CD4-positive, alpha-beta T cell treated with Interleukin-4 for 1 hour (primary cell): Measurements from ENCODE around the gene CEP72.
"Not testable (repeated sequence)": the region's sequence is repeated elsewhere in the genome, so short reads cannot be mapped to it uniquely, and the experiment has no call there.

ENCODE experiments used
- DNase-seq, 2 donors: peaks; one replicate each; pipeline ENCODE4 v3.0.0-alpha.2; 2020 to 2022

CEP72 gene

GRCh38 chr5:686936-687335 lies 74.8 kb downstream of the CEP72 start:
- not testable (repeated sequence) for DNase-seq

DNA sequence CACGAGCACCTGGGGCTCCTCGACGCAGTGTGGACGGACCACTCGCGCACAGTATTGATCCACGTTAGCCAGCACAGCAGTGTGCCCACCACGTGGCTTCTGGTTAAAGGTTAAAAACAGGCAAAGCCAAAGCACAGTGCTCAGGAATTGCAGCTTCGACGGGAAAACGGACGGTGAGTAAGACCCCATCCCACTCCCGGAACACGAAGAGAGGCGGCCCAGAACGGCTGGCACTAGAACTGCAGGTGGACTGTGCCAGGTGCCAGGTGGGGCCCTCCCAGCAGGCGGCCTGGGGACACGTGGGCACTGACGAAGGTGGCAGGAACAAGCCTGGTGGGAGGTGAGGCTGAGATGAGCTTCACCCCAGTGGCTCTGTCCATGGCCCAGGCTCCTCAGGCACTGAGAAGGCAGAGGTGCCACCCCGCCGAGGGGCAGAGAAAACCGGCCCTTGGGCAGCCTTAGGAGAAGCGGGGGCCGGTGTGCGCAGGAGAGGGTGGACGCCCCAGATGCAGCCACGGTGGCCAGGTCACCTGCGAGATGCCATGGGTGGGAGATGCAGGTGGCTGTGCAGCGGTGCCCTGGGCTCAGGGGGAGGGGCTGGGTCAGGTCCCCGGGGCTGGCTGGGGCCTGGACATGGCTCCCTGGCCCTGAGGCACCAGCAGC lies 76.3 kb downstream of the CEP72 start:
- not testable (repeated sequence) for DNase-seq

DNA sequence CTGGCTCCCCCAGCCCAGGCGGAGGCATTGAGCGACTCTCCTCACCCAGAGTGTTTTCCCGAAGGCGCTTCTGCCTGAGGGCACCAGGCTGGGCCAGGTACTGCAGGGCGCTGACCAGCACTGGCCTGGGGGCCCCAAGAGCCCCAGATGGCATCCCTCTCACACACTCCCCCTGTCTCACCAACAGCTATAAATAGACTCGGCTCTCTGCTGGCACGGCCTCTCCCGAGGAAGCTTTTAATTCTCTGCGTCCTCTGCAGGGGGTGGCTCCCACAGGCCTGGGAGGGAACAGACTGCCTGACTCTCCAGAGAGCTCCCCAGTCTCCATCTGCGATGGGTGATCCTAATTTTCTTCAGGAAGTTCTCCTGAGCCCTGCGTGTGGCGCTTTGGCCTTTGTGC lies 78.2 kb downstream of the CEP72 start:
- not testable (repeated sequence) for DNase-seq

GRCh38 chr5:691049-691448 lies 78.9 kb downstream of the CEP72 start:
- DNase-seq = not testable (repeated sequence)

DNA sequence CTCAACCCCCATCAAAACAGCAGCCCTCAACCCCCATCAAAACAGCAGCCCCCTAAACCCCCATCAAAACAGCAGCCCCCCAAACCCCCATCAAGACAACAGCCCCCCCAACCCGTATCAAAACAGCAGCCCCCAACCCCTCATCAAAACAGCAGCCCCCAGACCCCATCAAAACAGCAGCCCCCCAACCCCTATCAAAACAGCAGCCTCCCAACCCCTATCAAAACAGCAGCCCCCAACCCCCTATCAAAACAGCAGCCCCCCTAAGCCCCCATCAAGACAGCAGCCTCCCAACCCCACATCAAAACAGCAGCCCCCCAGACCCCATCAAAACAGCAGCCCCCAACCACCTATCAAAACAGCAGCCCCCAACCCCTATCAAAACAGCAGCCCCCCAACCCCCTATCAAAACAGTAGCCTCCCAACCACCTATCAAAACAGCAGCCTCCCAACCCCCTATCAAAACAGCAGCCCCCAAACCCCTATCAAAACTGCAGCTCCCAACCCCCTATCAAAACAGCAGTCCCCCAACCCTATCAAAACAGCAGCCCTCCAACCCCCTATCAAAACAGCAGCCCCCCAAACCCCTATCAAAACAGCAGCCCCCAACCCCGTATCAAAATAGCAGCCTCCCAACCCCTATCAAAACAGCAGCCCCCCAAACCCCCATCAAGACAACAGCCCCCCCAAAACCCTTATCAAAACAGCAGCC lies 79.8 kb downstream of the CEP72 start:
- no peak for DNase-seq

DNA sequence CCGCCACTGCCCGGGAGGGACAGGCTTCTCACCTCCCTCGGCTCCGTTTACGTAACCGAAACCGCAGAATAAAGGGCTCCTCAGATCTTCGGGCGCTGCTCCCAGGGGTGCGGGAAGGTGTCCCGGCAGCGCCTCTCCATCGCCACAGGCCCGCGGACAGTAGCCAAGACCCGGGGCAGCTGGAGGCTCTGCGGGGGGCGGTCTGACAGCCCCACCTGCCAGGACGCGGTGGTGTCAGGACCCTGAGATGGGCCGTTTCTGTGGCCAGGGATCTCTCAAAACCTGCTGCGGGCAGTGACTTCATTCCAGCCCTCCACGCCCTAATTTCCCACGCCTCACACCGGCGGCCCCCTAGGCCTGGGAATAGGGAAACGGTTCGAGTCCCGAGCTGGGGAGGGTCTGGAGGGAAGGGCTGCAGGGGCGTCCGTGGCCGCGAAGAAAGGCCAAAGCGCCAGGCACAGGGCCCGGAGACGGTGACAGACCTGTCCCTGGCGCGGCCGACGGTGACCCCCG lies 80.4 kb downstream of the CEP72 start:
- peak; percentile 36 to 48 for DNase-seq

GRCh38 chr5:693271-694041 lies 81.3 kb downstream of the CEP72 start, which contains the start of gene TPPP:
TSS of gene TPPP (minus strand) at chr5:693352. CDS start at chr5:678060, 15,292 bp downstream.
- peak; percentile 78 to 84 for DNase-seq

DNA sequence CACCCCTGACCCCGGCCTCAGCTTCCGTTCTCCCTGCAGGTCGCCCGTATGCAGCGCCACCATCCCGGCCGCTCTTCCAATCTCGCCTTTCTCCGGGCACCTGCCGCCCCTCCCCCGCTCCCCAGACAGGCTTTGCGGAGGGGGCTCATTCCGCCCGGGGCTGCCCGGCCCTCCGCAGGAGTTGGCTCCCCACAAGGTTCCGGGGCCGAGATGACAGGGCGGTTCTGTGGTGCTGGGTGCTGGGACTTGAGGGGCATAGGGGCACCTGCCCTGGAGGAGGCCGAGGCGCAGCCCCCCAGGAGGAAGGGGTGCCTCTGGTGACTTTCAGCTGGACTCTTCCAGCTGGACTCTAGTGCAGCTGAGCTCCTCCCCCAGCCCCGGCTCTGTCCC lies 81.9 kb downstream of the CEP72 start:
- DNase-seq = peak in 1 of 2 donors; percentile 22

GRCh38 chr5:695475-695874 lies 83.3 kb downstream of the CEP72 start:
- DNase-seq = not testable (repeated sequence)

DNA sequence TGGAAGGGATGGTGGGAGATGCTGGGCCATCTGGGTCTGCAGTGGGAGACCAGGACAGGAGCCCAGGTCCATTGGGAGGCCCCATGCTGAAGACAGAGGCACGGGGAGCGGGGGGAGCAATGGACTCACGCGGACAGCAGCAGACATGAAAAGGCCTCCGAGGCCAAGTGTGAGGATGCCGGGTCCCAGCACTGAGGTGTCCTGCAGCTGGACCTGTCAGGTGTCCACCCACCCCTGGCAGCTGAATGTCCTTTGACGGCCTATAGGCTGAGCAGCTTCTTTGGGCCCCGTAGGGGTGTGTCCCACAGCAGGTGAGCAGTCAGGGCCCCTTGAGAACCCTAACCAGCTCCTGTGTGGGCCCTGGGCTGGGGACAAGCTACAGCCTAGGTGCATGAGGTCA lies 84.1 kb downstream of the CEP72 start:
- not testable (repeated sequence) for DNase-seq

DNA sequence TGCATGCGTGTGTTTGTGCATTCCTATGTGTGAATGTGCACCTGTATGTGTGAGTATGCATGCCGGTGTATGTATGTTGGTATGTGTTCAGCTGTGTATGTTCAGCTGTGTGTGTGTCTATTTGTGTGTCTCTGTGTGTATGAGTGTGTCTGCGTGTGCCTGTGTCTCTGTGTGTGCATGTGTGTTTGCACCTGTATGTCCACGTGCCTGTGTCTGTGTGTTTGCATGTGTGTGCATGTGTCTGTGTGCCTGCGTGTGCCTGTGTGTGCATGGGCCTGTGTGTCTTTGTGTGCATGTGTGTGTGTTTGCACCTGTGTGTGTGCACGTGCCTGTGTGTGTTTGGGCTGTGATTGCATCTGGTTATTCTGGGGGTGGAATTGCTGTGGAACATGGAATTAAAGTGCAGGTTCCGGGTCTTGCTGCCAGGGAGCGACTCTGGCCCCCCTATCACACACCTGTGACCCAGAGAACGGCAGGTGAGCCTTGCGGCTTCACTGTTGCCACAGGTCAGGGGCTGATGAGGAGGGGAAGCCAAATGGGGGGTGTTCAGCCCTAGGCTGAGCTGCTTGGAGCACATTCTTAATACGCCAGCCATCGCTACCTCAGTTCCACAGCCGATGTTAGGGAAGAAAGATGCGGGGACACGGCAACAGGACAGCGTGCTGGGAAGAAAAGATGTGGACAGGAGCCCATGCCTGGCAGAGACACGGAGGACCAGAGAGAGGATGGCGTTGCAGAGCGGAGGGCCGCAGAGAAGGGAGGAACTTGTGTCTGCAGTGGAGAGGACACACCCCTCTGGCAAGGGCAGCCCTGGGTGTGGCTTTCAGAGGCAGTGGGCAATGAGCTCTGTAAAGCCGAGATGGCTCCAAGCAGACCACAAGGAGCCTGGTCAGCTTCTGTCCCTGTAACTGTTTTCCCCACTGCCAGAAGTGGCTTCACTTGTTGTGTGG lies 84.9 kb downstream of the CEP72 start:
- not testable (repeated sequence) for DNase-seq
